Subcutaneous adipose tissue (tissue), 4 donors: ENCODE results near the gene KRT71. TPM values are rescaled to one million over a fixed set of nuclear protein-coding genes. Genes with fewer than 3 reads are reported as not detected.

Experiments used
- CTCF ChIP-seq: fragments of 450-650 bp; IDR thresholded peaks from one replicate; pipeline ENCODE4 v1.5.1; 2016; ENCODE audit warnings: low read depth, mild to moderate bottlenecking, control low read depth, antibody characterized with exemption, moderate library complexity
- total RNA-seq, 4 donors: library from RNA; depleted of rRNA; stranded (reverse); fragments of >200 nt; gene quantifications; one replicate each; pipeline ENCODE4 v1.1.0, GENCODE V29; 2016

KRT71 gene
- total RNA-seq, 4 donors from 2014 or later = not detected

- TF ChIP-seq CTCF = no peak
These were observed 45.9 kb downstream of the KRT71 start for GRCh38 chr12:52506858-52507715.

DNA sequence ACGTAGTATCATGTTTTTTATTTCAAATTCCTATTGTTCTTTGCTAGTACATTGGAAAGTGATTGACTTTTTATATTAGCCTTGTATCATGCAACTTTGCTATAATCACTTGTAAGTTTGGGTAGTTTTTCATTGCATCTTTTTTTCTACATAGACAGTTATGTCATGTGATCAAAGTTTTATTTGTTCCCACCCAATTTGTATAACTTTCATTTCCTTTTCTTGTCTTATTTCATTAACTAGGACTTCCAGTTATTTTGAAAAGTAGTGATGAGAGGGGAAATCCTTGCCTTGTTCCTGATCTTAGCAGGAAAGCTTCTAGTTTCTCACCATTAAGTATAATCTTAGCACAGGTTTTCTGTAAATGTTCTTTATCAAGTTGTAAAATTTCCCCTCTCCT, 50.1 kb downstream of the KRT71 start:
- no peak for TF ChIP-seq CTCF

- TF ChIP-seq CTCF = no peak
These were observed 51.5 kb downstream of the KRT71 start for GRCh38 chr12:52501490-52501889.

DNA sequence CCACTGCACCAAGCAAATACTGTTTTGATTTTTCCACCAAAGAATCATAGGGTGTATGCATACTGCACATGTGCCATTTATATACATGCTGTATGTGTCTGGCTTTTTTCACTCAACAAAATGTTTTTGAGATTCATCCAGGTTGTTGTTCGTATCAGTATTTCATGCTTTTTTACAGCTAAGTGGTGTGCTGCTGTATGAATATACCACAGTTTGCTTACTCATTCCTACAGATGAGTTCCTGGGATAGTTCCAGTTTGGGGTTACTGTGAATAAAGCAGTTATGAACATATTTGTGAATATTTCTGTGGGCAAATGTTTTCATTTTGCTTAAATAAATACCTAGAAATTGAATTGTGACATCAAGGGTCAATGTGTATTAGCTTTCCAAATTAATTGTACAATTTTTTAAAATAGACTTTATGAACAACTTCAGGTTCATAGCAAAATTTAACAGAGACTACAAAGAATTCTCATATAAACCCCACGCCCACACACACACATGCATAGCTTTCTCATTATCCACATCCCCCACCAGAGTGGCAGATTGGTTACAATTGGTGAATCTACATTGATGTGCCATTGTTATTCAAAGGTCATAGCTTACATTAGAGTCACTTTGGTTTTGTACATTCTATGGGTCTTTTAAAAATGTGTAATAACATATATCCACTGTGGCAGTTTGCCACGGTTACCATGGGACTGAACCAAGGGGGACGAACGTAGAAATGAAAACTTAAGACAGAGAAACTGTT, 53.0 kb downstream of the KRT71 start:
- TF ChIP-seq CTCF = no peak

DNA sequence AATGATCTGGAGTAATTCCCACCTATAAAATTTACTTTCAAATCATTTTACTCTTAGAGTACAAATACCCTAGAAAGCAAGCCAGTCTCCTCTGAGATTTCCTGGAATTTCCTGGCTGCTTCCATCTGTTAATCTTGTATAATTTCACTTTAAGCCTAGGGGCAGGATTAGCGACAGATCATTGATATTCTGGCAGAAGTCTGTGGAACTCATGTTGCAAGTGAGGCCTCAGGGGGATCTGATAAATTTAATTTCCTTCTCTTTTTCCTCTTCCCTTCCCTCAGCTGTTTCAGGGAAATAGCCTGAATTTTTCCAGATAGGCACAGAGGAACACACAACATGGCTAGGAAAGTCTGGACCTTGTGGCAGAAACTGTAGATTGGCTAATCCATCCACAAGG, 54.0 kb downstream of the KRT71 start:
- TF ChIP-seq CTCF = no peak

- no peak for TF ChIP-seq CTCF
These were observed 55.0 kb downstream of the KRT71 start for GRCh38 chr12:52497975-52498374.

DNA sequence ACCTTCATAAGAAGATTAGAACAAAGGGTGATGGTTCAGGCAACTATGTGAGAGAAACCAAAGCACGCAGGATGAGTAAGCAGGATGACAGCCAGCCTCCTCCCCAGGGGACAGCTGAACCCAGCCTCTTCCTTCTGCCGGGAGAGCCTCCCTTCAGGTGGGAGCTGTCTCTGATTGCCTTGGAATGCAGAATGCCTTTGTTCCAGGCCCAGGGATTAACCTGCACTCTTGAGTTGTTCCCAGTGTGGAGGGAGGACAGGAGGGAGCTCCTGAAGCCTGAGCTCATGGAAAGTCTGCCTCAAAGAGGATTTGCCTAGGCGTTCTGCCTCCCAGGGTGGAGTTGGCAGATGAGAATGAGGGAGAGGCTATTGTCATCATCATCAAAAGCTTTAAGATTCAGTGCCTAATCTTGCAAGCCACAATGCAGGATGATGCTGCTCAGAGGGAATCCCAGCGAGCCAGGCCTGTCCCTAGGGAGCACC, 56.3 kb downstream of the KRT71 start:
- TF ChIP-seq CTCF = no peak
